HCT116 (cell line): ENCODE measurements around the gene FOXP2.

ENCODE experiments used
- CEBPB ChIP-seq: IDR thresholded peaks from 2 replicates; pipeline ENCODE4 v1.6.1; 2012; ENCODE audit warnings: low read depth
- EZH2phosphoT487 ChIP-seq: fragments of 200-600 bp; IDR thresholded peaks from 2 replicates; pipeline ENCODE4 v1.6.1; 2018; ENCODE audit warnings: antibody characterized with exemption, borderline replicate concordance
- POLR2A ChIP-seq: IDR thresholded peaks from 2 replicates; pipeline ENCODE4 v1.7.0; 2011; ENCODE audit warnings: borderline replicate concordance; ENCODE audit not compliant: insufficient read depth, insufficient read length; ENCODE audit errors: extremely low read depth
- POLR2AphosphoS5 ChIP-seq: IDR thresholded peaks from 2 replicates; pipeline ENCODE4 v1.6.1; 2011; ENCODE audit warnings: mild to moderate bottlenecking, low read depth, low read length, moderate library complexity
- SIN3A ChIP-seq: IDR thresholded peaks from 2 replicates; pipeline ENCODE4 v1.6.1; 2012; ENCODE audit warnings: low read depth
- TCF7L2 ChIP-seq: IDR thresholded peaks from 2 replicates; pipeline ENCODE4 v1.7.0; 2011; ENCODE audit warnings: borderline replicate concordance, inconsistent platforms; ENCODE audit not compliant: insufficient read depth, insufficient read length; ENCODE audit errors: extremely low read depth
- YY1 ChIP-seq: IDR thresholded peaks from 2 replicates; pipeline ENCODE4 v1.6.1; 2011; ENCODE audit warnings: low read length, low read depth, moderate library complexity, mild to moderate bottlenecking; ENCODE audit not compliant: insufficient replicate concordance; ENCODE audit errors: extremely low read depth
- ZNF274 ChIP-seq: fragments of 200-500 bp; sonication (Bioruptor generic); IDR thresholded peaks from 2 replicates; pipeline ENCODE4 v1.6.1; 2014; ENCODE audit warnings: mild to moderate bottlenecking, low read depth, low read length, inconsistent platforms
- TF ChIP-seq, protein P1 (sequence below), 3 experiments: fragments of 200-600 bp in 1 of 3; sonication (generic) in 1 of 3; IDR thresholded peaks in 2 of 3; conservative IDR thresholded peaks in 1 of 3; 2 replicates each; pipeline ENCODE4 v1.5.1; 2012 to 2017; ENCODE audit warnings: low read depth in 2 of 3, low read length in 2 of 3, antibody characterized with exemption in 1 of 3, borderline replicate concordance in 1 of 3, control low read depth in 1 of 3, mild to moderate bottlenecking in 1 of 3, mixed read lengths in 1 of 3, mixed run types in 1 of 3, moderate library complexity in 1 of 3; ENCODE audit not compliant: insufficient read depth in 1 of 3
- TF ChIP-seq, protein P2 (sequence below): IDR thresholded peaks from 2 replicates; pipeline ENCODE4 v1.6.1; 2011; ENCODE audit warnings: mild to moderate bottlenecking, low read length, moderate library complexity; ENCODE audit not compliant: insufficient replicate concordance; ENCODE audit errors: extremely low read depth
- TF ChIP-seq, protein P3 (sequence below): IDR thresholded peaks from 2 replicates; pipeline ENCODE4 v1.6.1; 2012; ENCODE audit warnings: low read depth

DNA sequence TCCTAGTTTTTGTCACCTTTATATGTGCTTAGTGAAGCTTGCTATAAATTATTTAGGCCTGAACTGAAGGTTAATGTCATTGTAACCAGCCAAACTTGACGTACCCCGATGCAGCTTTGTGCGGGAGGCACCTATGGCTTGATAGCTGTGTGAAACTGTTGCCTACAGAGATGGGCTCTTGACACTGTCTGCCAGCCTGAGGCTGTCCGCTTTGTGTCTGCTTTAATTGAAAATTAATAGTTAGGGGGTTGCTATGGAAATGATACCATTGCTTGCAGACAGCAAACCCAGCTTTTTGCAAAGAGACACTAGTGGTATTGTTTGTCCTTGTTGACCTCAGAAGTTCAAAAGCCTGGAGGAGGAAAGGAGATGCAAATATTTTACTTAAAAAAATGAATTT, 2.1 kb upstream of the FOXP2 start:
- TF ChIP-seq SIN3A (no peak), CEBPB (no peak), POLR2A (no peak), POLR2AphosphoS5 (no peak), EZH2phosphoT487 (no peak), ZNF274 (no peak), TCF7L2 (no peak), YY1 (no peak)
- TF ChIP-seq, protein P1, sequence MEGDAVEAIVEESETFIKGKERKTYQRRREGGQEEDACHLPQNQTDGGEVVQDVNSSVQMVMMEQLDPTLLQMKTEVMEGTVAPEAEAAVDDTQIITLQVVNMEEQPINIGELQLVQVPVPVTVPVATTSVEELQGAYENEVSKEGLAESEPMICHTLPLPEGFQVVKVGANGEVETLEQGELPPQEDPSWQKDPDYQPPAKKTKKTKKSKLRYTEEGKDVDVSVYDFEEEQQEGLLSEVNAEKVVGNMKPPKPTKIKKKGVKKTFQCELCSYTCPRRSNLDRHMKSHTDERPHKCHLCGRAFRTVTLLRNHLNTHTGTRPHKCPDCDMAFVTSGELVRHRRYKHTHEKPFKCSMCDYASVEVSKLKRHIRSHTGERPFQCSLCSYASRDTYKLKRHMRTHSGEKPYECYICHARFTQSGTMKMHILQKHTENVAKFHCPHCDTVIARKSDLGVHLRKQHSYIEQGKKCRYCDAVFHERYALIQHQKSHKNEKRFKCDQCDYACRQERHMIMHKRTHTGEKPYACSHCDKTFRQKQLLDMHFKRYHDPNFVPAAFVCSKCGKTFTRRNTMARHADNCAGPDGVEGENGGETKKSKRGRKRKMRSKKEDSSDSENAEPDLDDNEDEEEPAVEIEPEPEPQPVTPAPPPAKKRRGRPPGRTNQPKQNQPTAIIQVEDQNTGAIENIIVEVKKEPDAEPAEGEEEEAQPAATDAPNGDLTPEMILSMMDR (IDR thresholded peaks at IDR 0.05 in 2 of 3, conservative IDR thresholded peaks at IDR 0.05 in 1 of 3; ENCODE audit: borderline replicate concordance in 1 of 3, insufficient read depth in 1 of 3, low read depth in 2 of 3, low read length in 2 of 3) = no peak
- TF ChIP-seq, protein P2, sequence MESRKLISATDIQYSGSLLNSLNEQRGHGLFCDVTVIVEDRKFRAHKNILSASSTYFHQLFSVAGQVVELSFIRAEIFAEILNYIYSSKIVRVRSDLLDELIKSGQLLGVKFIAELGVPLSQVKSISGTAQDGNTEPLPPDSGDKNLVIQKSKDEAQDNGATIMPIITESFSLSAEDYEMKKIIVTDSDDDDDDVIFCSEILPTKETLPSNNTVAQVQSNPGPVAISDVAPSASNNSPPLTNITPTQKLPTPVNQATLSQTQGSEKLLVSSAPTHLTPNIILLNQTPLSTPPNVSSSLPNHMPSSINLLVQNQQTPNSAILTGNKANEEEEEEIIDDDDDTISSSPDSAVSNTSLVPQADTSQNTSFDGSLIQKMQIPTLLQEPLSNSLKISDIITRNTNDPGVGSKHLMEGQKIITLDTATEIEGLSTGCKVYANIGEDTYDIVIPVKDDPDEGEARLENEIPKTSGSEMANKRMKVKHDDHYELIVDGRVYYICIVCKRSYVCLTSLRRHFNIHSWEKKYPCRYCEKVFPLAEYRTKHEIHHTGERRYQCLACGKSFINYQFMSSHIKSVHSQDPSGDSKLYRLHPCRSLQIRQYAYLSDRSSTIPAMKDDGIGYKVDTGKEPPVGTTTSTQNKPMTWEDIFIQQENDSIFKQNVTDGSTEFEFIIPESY = no peak
- TF ChIP-seq, protein P3, sequence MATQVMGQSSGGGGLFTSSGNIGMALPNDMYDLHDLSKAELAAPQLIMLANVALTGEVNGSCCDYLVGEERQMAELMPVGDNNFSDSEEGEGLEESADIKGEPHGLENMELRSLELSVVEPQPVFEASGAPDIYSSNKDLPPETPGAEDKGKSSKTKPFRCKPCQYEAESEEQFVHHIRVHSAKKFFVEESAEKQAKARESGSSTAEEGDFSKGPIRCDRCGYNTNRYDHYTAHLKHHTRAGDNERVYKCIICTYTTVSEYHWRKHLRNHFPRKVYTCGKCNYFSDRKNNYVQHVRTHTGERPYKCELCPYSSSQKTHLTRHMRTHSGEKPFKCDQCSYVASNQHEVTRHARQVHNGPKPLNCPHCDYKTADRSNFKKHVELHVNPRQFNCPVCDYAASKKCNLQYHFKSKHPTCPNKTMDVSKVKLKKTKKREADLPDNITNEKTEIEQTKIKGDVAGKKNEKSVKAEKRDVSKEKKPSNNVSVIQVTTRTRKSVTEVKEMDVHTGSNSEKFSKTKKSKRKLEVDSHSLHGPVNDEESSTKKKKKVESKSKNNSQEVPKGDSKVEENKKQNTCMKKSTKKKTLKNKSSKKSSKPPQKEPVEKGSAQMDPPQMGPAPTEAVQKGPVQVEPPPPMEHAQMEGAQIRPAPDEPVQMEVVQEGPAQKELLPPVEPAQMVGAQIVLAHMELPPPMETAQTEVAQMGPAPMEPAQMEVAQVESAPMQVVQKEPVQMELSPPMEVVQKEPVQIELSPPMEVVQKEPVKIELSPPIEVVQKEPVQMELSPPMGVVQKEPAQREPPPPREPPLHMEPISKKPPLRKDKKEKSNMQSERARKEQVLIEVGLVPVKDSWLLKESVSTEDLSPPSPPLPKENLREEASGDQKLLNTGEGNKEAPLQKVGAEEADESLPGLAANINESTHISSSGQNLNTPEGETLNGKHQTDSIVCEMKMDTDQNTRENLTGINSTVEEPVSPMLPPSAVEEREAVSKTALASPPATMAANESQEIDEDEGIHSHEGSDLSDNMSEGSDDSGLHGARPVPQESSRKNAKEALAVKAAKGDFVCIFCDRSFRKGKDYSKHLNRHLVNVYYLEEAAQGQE = no peak
